H9 (cell line): ENCODE measurements around the gene DTNB. TPM values are rescaled to one million over a fixed set of nuclear protein-coding genes. Genes with fewer than 3 reads are reported as not detected.

Source experiments
- DNase-seq: peaks from one replicate; pipeline ENCODE4 v3.0.0-alpha.2; 2017
- H2AFZ ChIP-seq: one replicate; pipeline ENCODE4 v1.6.1; 2013; ENCODE audit warnings: mild to moderate bottlenecking, low read length, control low read depth, moderate library complexity
- H2AK5ac ChIP-seq: 2 replicates; pipeline ENCODE4 v1.6.1; 2013; ENCODE audit warnings: low read length, control low read depth, mixed read lengths; ENCODE audit not compliant: insufficient read length
- H2BK120ac ChIP-seq: one replicate; pipeline ENCODE4 v1.6.1; 2013; ENCODE audit warnings: low read depth, mild to moderate bottlenecking, low read length, control low read depth, inconsistent platforms; ENCODE audit not compliant: poor library complexity, severe bottlenecking
- H2BK12ac ChIP-seq: 2 replicates; pipeline ENCODE4 v1.6.1; 2013; ENCODE audit warnings: low read length, control low read depth, mixed read lengths, low read depth; ENCODE audit not compliant: insufficient read length
- H2BK15ac ChIP-seq: 2 replicates; pipeline ENCODE4 v1.6.1; 2013; ENCODE audit warnings: low read depth, low read length, control low read depth
- H2BK20ac ChIP-seq: one replicate; pipeline ENCODE4 v1.6.1; 2013; ENCODE audit warnings: low read depth, mild to moderate bottlenecking, low read length, control low read depth, inconsistent platforms; ENCODE audit not compliant: poor library complexity, severe bottlenecking
- H2BK5ac ChIP-seq: 2 replicates; pipeline ENCODE4 v1.6.1; 2013; ENCODE audit warnings: low read length, control low read depth, mixed read lengths; ENCODE audit not compliant: insufficient read length
- H3K14ac ChIP-seq: 2 replicates; pipeline ENCODE4 v1.6.1; 2013; ENCODE audit warnings: low read length, control low read depth; ENCODE audit not compliant: insufficient read depth
- H3K18ac ChIP-seq: 2 replicates; pipeline ENCODE4 v1.6.1; 2013; ENCODE audit warnings: low read depth, mild to moderate bottlenecking, mixed read lengths, low read length, control low read depth; ENCODE audit not compliant: insufficient read length
- H3K23ac ChIP-seq: 2 replicates; pipeline ENCODE4 v1.6.1; 2013; ENCODE audit warnings: low read length, control low read depth, mixed read lengths, low read depth; ENCODE audit not compliant: insufficient read length
- H3K23me2 ChIP-seq: 2 replicates; pipeline ENCODE4 v1.6.1; 2013; ENCODE audit warnings: low read depth, mild to moderate bottlenecking, mixed read lengths, low read length, control low read depth; ENCODE audit not compliant: insufficient read length, poor library complexity, severe bottlenecking
- H3K27ac ChIP-seq: 2 replicates; pipeline ENCODE4 v1.5.1; 2013; ENCODE audit warnings: low read length, control low read depth, mixed read lengths, low read depth; ENCODE audit not compliant: insufficient read length
- H3K27me3 ChIP-seq: 2 replicates; pipeline ENCODE4 v1.6.1; 2013; ENCODE audit warnings: low read length, control low read depth, inconsistent platforms; ENCODE audit not compliant: insufficient read depth
- H3K4ac ChIP-seq: 2 replicates; pipeline ENCODE4 v1.6.1; 2013; ENCODE audit warnings: low read depth, mild to moderate bottlenecking, control low read depth, inconsistent platforms, low read length, moderate library complexity
- H3K4me1 ChIP-seq: 2 replicates; pipeline ENCODE4 v1.6.1; 2013; ENCODE audit warnings: low read length, control low read depth, inconsistent platforms; ENCODE audit not compliant: insufficient read depth
- H3K4me2 ChIP-seq: 2 replicates; pipeline ENCODE4 v1.6.1; 2013; ENCODE audit warnings: low read length, control low read depth, mixed read lengths; ENCODE audit not compliant: insufficient read length, insufficient read depth
- H3K56ac ChIP-seq: 2 replicates; pipeline ENCODE4 v1.6.1; 2013; ENCODE audit warnings: low read depth, mild to moderate bottlenecking, mixed read lengths, low read length, control low read depth; ENCODE audit not compliant: insufficient read length
- H3K79me1 ChIP-seq: 2 replicates; pipeline ENCODE4 v1.6.1; 2013; ENCODE audit warnings: low read depth, mild to moderate bottlenecking, moderate library complexity, low read length, control low read depth, inconsistent platforms; ENCODE audit not compliant: insufficient read depth, poor library complexity, severe bottlenecking
- H3K79me2 ChIP-seq: 2 replicates; pipeline ENCODE4 v1.6.1; 2013; ENCODE audit warnings: low read length, control low read depth, inconsistent platforms; ENCODE audit not compliant: insufficient read depth
- H3K9ac ChIP-seq: 2 replicates; pipeline ENCODE4 v1.6.1; 2013; ENCODE audit warnings: low read length, control low read depth, mixed read lengths; ENCODE audit not compliant: insufficient read length; ENCODE audit errors: extremely low read depth
- H3K9me3 ChIP-seq: one replicate; pipeline ENCODE4 v1.6.1; 2013; ENCODE audit warnings: low read depth, low read length, inconsistent platforms; ENCODE audit not compliant: control insufficient read depth
- H3T11ph ChIP-seq: one replicate; pipeline ENCODE4 v1.6.1; 2013; ENCODE audit warnings: mild to moderate bottlenecking, low read length, control low read depth, inconsistent platforms
- H4K20me1 ChIP-seq: one replicate; pipeline ENCODE4 v1.6.1; 2013; ENCODE audit not compliant: control insufficient read depth, insufficient read length, insufficient read depth
- H4K5ac ChIP-seq: 2 replicates; pipeline ENCODE4 v1.6.1; 2013; ENCODE audit warnings: low read depth, mild to moderate bottlenecking, mixed read lengths, low read length, control low read depth; ENCODE audit not compliant: insufficient read length
- H4K8ac ChIP-seq: replicated peaks from 2 replicates; pipeline ENCODE4 v1.6.1; 2013; ENCODE audit warnings: low read length, control low read depth, mixed read lengths, low read depth; ENCODE audit not compliant: insufficient read length
- H4K91ac ChIP-seq: 2 replicates; pipeline ENCODE4 v1.6.1; 2013; ENCODE audit warnings: low read depth, mild to moderate bottlenecking, moderate library complexity, mixed read lengths, low read length, control low read depth; ENCODE audit not compliant: insufficient read length
- H3K27ac Mint-ChIP-seq, 3 experiments: 2 replicates in 2 of 3; 3 replicates in 1 of 3; pipeline ENCODE4 v1.8.0; 2020 to 2021; ENCODE audit warnings: mixed read lengths in 3 of 3, mild to moderate bottlenecking in 1 of 3, moderate library complexity in 1 of 3
- H3K27me3 Mint-ChIP-seq: 2 replicates; pipeline ENCODE4 v1.8.0; 2021; ENCODE audit warnings: low read depth, mild to moderate bottlenecking, moderate library complexity, mixed read lengths
- H3K36me3 Mint-ChIP-seq, 3 experiments: 2 replicates in 2 of 3; 3 replicates in 1 of 3; pipeline ENCODE4 v1.8.0; 2020 to 2021; ENCODE audit warnings: low read depth in 3 of 3, mixed read lengths in 3 of 3; ENCODE audit not compliant: insufficient read depth in 1 of 3
- H3K4me1 Mint-ChIP-seq, 2 experiments: 2 replicates each; pipeline ENCODE4 v1.8.0; 2020; ENCODE audit warnings: mixed read lengths in 2 of 2
- H3K4me3 Mint-ChIP-seq, 2 experiments: 2 replicates in 1 of 2; 3 replicates in 1 of 2; pipeline ENCODE4 v1.8.0; 2020 to 2021; ENCODE audit warnings: mild to moderate bottlenecking in 2 of 2, mixed read lengths in 2 of 2, moderate library complexity in 1 of 2
- H3K9me3 Mint-ChIP-seq, 2 experiments: 2 replicates in 1 of 2; 3 replicates in 1 of 2; pipeline ENCODE4 v1.8.0; 2020; ENCODE audit warnings: mild to moderate bottlenecking in 2 of 2, mixed read lengths in 2 of 2, moderate library complexity in 1 of 2
- WGBS: extraction: QIAGEN DNeasy Blood & Tissue Kit; methylation state at CpG from one replicate; pipeline ENCODE4 v1.1.7; 2013; ENCODE audit warnings: missing lambda C conversion rate, low lambda C conversion rate, mixed read lengths; ENCODE audit not compliant: insufficient read length; ENCODE audit errors: extremely low coverage; 5-methylcytosine and 5-hydroxymethylcytosine counted together
- total RNA-seq: library from RNA; stranded (reverse); gene quantifications from 2 replicates; pipeline ENCODE4 v1.2.1, GENCODE V29; 2021
- TF ChIP-seq, protein P1 (sequence below): fragments of 200-600 bp; sonication (generic); conservative IDR thresholded peaks from 3 replicates; pipeline ENCODE4 v1.8.0; 2021; ENCODE audit warnings: antibody characterized with exemption, mild to moderate bottlenecking

The DTNB gene
- total RNA-seq, 1 experiment from 2014 or later = 26.7 TPM

DNA sequence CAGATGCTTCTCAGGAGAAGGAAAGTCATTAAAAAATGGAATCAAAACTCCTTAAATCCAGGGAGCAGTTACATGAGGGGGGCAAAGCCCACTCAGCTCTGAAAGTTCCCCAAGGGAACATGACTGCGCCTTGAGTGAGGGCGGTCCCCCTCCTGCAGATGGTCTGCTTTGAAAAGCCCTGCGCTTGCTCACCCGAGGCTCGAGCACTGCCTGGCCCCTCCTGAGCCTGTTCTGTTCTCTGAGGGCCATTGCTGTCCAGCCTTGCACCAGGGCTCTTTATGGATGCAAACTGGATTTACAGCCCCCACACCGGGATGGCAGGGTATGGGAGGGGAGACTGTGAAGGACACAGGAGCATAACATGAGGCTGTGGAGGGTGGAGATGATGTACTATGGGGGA is 293.8 kb downstream of the DTNB start:
- Histone ChIP-seq H3K9ac (no peak overlapping the region), H3K4ac (no peak overlapping the region), H4K20me1 (no peaks in the 10 kb centered on the region), H3K4me1 (no peaks in the 10 kb centered on the region), H2AK5ac (no peak overlapping the region), H3K4me2 (no peak overlapping the region), H2BK120ac (no peak overlapping the region), H3T11ph (no peak overlapping the region), H2BK5ac (no peak overlapping the region), H3K79me1 (no peaks in the 10 kb centered on the region), H3K14ac (no peak overlapping the region), H3K27ac (no peak overlapping the region), H3K23ac (no peak overlapping the region), H4K91ac (no peak overlapping the region), H2AFZ (no peak overlapping the region), H4K8ac (no peak overlapping the region), H3K79me2 (no peaks in the 10 kb centered on the region), H2BK20ac (no peak overlapping the region), H2BK15ac (no peak overlapping the region), H3K18ac (no peak overlapping the region), H3K56ac (no peak overlapping the region), H3K27me3 (no peaks in the 10 kb centered on the region), H2BK12ac (no peak overlapping the region), H3K9me3 (no peaks in the 10 kb centered on the region), H3K23me2 (no peaks in the 10 kb centered on the region), H4K5ac (no peak overlapping the region)
- H3K4me1 Mint-ChIP-seq = peaks cover 16% of the 10 kb centered on the region in 2 experiments
- H3K9me3 Mint-ChIP-seq = peaks cover 8 to 11% of the 10 kb centered on the region in 2 experiments; a peak in 4 of 5 replicates
- no peak overlapping the region for H3K4me3 Mint-ChIP-seq
- peaks cover 7 to 11% (median 8%) of the 10 kb centered on the region in 3 experiments; a peak in 6 of 7 replicates for H3K36me3 Mint-ChIP-seq
- TF ChIP-seq, protein P1, sequence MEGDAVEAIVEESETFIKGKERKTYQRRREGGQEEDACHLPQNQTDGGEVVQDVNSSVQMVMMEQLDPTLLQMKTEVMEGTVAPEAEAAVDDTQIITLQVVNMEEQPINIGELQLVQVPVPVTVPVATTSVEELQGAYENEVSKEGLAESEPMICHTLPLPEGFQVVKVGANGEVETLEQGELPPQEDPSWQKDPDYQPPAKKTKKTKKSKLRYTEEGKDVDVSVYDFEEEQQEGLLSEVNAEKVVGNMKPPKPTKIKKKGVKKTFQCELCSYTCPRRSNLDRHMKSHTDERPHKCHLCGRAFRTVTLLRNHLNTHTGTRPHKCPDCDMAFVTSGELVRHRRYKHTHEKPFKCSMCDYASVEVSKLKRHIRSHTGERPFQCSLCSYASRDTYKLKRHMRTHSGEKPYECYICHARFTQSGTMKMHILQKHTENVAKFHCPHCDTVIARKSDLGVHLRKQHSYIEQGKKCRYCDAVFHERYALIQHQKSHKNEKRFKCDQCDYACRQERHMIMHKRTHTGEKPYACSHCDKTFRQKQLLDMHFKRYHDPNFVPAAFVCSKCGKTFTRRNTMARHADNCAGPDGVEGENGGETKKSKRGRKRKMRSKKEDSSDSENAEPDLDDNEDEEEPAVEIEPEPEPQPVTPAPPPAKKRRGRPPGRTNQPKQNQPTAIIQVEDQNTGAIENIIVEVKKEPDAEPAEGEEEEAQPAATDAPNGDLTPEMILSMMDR = no peak
- peaks cover 36% of the 10 kb centered on the region for H3K27me3 Mint-ChIP-seq
- no CpG with 5 or more reads among the region's 6 CpGs for WGBS
- no peak overlapping the region; a peak in 1 of 7 replicates for H3K27ac Mint-ChIP-seq
- no peak for DNase-seq
